NB4 (cell line): ENCODE measurements around the gene ZNF595.

ENCODE experiments used
- CTCF ChIP-seq: IDR thresholded peaks from one replicate; pipeline ENCODE4 v1.5.1; 2012; ENCODE audit warnings: low read depth, low read length
- POLR2A ChIP-seq: IDR thresholded peaks from 2 replicates; pipeline ENCODE4 v1.6.1; 2011; ENCODE audit warnings: mild to moderate bottlenecking; ENCODE audit not compliant: insufficient read length; ENCODE audit errors: extremely low read depth

GRCh38 chr4:107444-108429, 54.6 kb downstream of the ZNF595 start:
- TF ChIP-seq CTCF (no peak), POLR2A (no peak)
